OCI-LY1 (cell line): ENCODE measurements around the gene CWC22.

Source experiments
- CTCF ChIP-seq: fragments of 200-600 bp; sonication (generic), shearing (Covaris generic); IDR thresholded peaks from 2 replicates; pipeline ENCODE4 v1.5.1; 2017; ENCODE audit warnings: mild to moderate bottlenecking, antibody characterized with exemption, low read length, moderate library complexity, mixed read lengths
- EZH2 ChIP-seq: fragments of 200-600 bp; sonication (generic), shearing (Covaris generic); IDR thresholded peaks from 2 replicates; pipeline ENCODE4 v1.8.0; 2017; ENCODE audit warnings: borderline replicate concordance, mixed run types, mild to moderate bottlenecking, antibody characterized with exemption, low read length, moderate library complexity, mixed read lengths

- TF ChIP-seq CTCF: no peak
- no peak for TF ChIP-seq EZH2
Measured at GRCh38 chr2:180050246-180050645, 43.1 kb upstream of the CWC22 start.
